Psoas muscle (tissue), 8 donors: ENCODE results near the gene SRPK2. TPM values are rescaled to one million over a fixed set of nuclear protein-coding genes. Genes with fewer than 3 reads are reported as not detected.

Source experiments
- ATAC-seq, 4 donors: fragments of 200-7000 bp; cut with Tn5 transposase; one replicate each; pipeline ENCODE4 v1.9.1; 2020; ENCODE audit warnings: moderate library complexity in 3 of 4, mild to moderate bottlenecking in 2 of 4
- DNase-seq, 2 donors: peaks; one replicate each; pipeline ENCODE4 v3.0.0-alpha.2; 2020
- H3K27ac ChIP-seq: fragments of 200-600 bp; one replicate; pipeline ENCODE4 v1.8.0; 2022
- H3K27me3 ChIP-seq, 3 donors: fragments of 200-600 bp in 1 of 3; one replicate each; pipeline versions ENCODE4 v1.6.1 to v1.8.0; 2013 to 2022; ENCODE audit warnings: low read length in 2 of 3, mild to moderate bottlenecking in 2 of 3, moderate library complexity in 1 of 3; ENCODE audit not compliant: insufficient read depth in 3 of 3
- H3K36me3 ChIP-seq, 2 donors: fragments of 200-600 bp in 1 of 2; one replicate each; pipeline versions ENCODE4 v1.6.1 to v1.8.0; 2013 to 2022; ENCODE audit warnings: low read depth in 1 of 2, mild to moderate bottlenecking in 1 of 2, moderate library complexity in 1 of 2; ENCODE audit not compliant: insufficient read depth in 1 of 2
- H3K4me1 ChIP-seq: fragments of 200-600 bp; one replicate; pipeline ENCODE4 v1.8.0; 2022
- H3K4me3 ChIP-seq: fragments of 200-600 bp; one replicate; pipeline ENCODE4 v1.8.0; 2022; ENCODE audit warnings: mild to moderate bottlenecking
- H3K9me3 ChIP-seq: fragments of 200-600 bp; one replicate; pipeline ENCODE4 v1.8.0; 2022
- CTCF ChIP-seq: fragments of 200-600 bp; IDR thresholded peaks from one replicate; pipeline ENCODE4 v1.8.0; 2022; ENCODE audit warnings: antibody characterized with exemption
- WGBS, 3 donors: extraction: QIAGEN DNeasy Blood & Tissue Kit; methylation state at CpG; one replicate each; pipeline versions ENCODE4 v1.1.6 to v1.1.7; 2013; 5-methylcytosine and 5-hydroxymethylcytosine counted together
- intact Hi-C, 2 donors: fragments of 100-400 bp; cut with DNase I; formaldehyde crosslinking; loops; one replicate each; pipeline versions ENCODE4 v1.11.0 to v1.14.2; 2022
- polyA plus RNA-seq, 3 donors: library from polyadenylated mRNA; stranded (reverse); fragments of 200-250 nt; gene quantifications; one replicate each; pipeline ENCODE4 v1.2.3, GENCODE V29; 2013
- total RNA-seq, 4 donors: library from RNA; stranded (reverse); fragmentation: NEBNext Ultra II Directional in 2 of 4; extraction: Animal tissue kit (Norgen Biotek cat#: 25700) in 2 of 4; gene quantifications; one replicate each; pipeline versions ENCODE4 v1.2.1 to v1.2.4, GENCODE V29; 2021 to 2023
- donor health status: healthy with polysubstance abuse.
- donor health status: DM: no; HTN: no; CAD: no; lungs with moderate emphysema.
- donor health status: Bipolar disorder and iron deficiency.
- donor health status: healthy.
- donor health status: DM: yes; HTN: yes; CAD: no.
- donor health status: DM: no; HTN: no; CAD: no.
- donor health status: DM: no; HTN: no; CAD: no.
- donor health status: DM: yes; HTN: yes; CAD: no.

SRPK2 gene
- total and polyA plus RNA-seq, 7 donors: 12.7 to 51.3 (median 33.2) TPM

GRCh38 chr7:105396566-105396965 is 7.8 kb upstream of the SRPK2 start:
- Histone ChIP-seq H3K27me3 (no peaks in the 10 kb centered on the region), H3K9me3 (no peaks in the 10 kb centered on the region), H3K4me3 (no peak overlapping the region), H3K27ac (no peak overlapping the region), H3K36me3 (no peaks in the 10 kb centered on the region), H3K4me1 (no peaks in the 10 kb centered on the region)
- ATAC-seq (no peak), DNase-seq (no peak)
- TF ChIP-seq CTCF: no peak
- intact Hi-C loops: no loop called here
- 93 to 97% (median 94%) methylated on average over 3 of the region's 3 CpGs for WGBS, 3 donors

- ATAC-seq (no peak), DNase-seq (no peak)
- Histone ChIP-seq H3K36me3 (no peaks in the 10 kb centered on the region), H3K4me1 (peaks cover 11% of the 10 kb centered on the region), H3K27me3 (no peaks in the 10 kb centered on the region), H3K27ac (no peak overlapping the region), H3K9me3 (no peaks in the 10 kb centered on the region), H3K4me3 (no peak overlapping the region)
- intact Hi-C loops: no loop called here
- no peak for TF ChIP-seq CTCF
- WGBS, 3 donors: 89 to 92% (median 89%) methylated on average over 5 of the region's 5 CpGs
Measured at GRCh38 chr7:105391429-105391828, 2.7 kb upstream of the SRPK2 start.

GRCh38 chr7:105389889-105390288 is 1.2 kb upstream of the SRPK2 start:
- H3K27ac ChIP-seq: no peak overlapping the region
- no peak for TF ChIP-seq CTCF
- no peaks in the 10 kb centered on the region for H3K27me3 ChIP-seq
- H3K36me3 ChIP-seq: no peaks in the 10 kb centered on the region
- 86 to 98% (median 88%) methylated on average over 1 of the region's 1 CpG for WGBS, 3 donors
- intact Hi-C loops: loop anchor here in 1 of 2 donors (10.0 kb wide), 1 partner anchor 55 kb away; no protein-coding TSS in a partner anchor
- no peak overlapping the region for H3K4me3 ChIP-seq
- DNase-seq (no peak), ATAC-seq (no peak)
- H3K9me3 ChIP-seq: no peaks in the 10 kb centered on the region
- peaks cover 11% of the 10 kb centered on the region for H3K4me1 ChIP-seq

GRCh38 chr7:105389088-105389650 is 448 bp upstream of the SRPK2 start:
- peak; percentile 18 to 59 (median 37) for ATAC-seq
- Histone ChIP-seq H3K27me3 (no peaks in the 10 kb centered on the region), H3K36me3 (no peaks in the 10 kb centered on the region), H3K4me3 (peak overlapping the region; percentile 97), H3K4me1 (peaks cover 11% of the 10 kb centered on the region), H3K27ac (no peak overlapping the region), H3K9me3 (no peaks in the 10 kb centered on the region)
- intact Hi-C loops: loop anchor here in 1 of 2 donors (10.0 kb wide), 1 partner anchor 54 kb away; no protein-coding TSS in a partner anchor
- no peak for TF ChIP-seq CTCF
- 5 to 8% (median 7%) methylated on average over 27 to 45 of the region's 45 CpGs for WGBS, 3 donors
- peak; percentile 58 to 68 for DNase-seq
